Hepatocyte (in vitro differentiated cells): Measurements from ENCODE around the gene TRAPPC12. TPM values are rescaled to one million over a fixed set of nuclear protein-coding genes. Genes with fewer than 3 reads are reported as not detected.
"Not testable (repeated sequence)": the region's sequence is repeated elsewhere in the genome, so short reads cannot be mapped to it uniquely, and the experiment has no call there.

Source experiments
- DNase-seq: peaks from one replicate; pipeline ENCODE4 v3.0.0-alpha.2; 2016; ENCODE audit warnings: low spot score
- H2AFZ ChIP-seq: fragments of 200-600 bp; sonication (generic); 2 replicates; pipeline ENCODE4 v1.6.0; 2016; ENCODE audit warnings: antibody characterized with exemption, mild to moderate bottlenecking
- H3K27ac ChIP-seq: fragments of 200-600 bp; sonication (generic); 2 replicates; pipeline ENCODE4 v1.5.1; 2016; ENCODE audit warnings: mild to moderate bottlenecking
- H3K27me3 ChIP-seq: fragments of 200-600 bp; sonication (generic); 2 replicates; pipeline ENCODE4 v1.6.1; 2016
- H3K36me3 ChIP-seq: fragments of 200-600 bp; sonication (generic); replicated peaks from 2 replicates; pipeline ENCODE4 v1.5.1; 2016; ENCODE audit warnings: low read depth; ENCODE audit not compliant: insufficient read depth
- H3K4me1 ChIP-seq: fragments of 200-600 bp; sonication (generic); 2 replicates; pipeline ENCODE4 v1.5.1; 2016; ENCODE audit warnings: mild to moderate bottlenecking, moderate library complexity; ENCODE audit not compliant: insufficient read depth
- H3K4me2 ChIP-seq: fragments of 200-600 bp; sonication (generic); 2 replicates; pipeline ENCODE4 v1.6.0; 2016
- H3K4me3 ChIP-seq: fragments of 200-600 bp; sonication (generic); 2 replicates; pipeline ENCODE4 v1.5.1; 2016; ENCODE audit warnings: mild to moderate bottlenecking
- H3K79me2 ChIP-seq: fragments of 200-600 bp; sonication (generic); 2 replicates; pipeline ENCODE4 v1.6.0; 2017; ENCODE audit warnings: mild to moderate bottlenecking
- H3K9me2 ChIP-seq: fragments of 200-600 bp; sonication (generic); replicated peaks from 2 replicates; pipeline ENCODE4 v1.6.0; 2017; ENCODE audit warnings: mild to moderate bottlenecking; ENCODE audit not compliant: insufficient read depth
- H3K9me3 ChIP-seq: fragments of 200-600 bp; sonication (generic); 2 replicates; pipeline ENCODE4 v1.5.1; 2016; ENCODE audit warnings: low read depth, mild to moderate bottlenecking
- H4K20me1 ChIP-seq: fragments of 200-600 bp; sonication (generic); 2 replicates; pipeline ENCODE4 v1.6.0; 2016; ENCODE audit warnings: mild to moderate bottlenecking; ENCODE audit not compliant: insufficient read depth, poor library complexity, severe bottlenecking
- CTCF ChIP-seq: fragments of 200-600 bp; sonication (generic); IDR thresholded peaks from 2 replicates; pipeline ENCODE4 v1.5.1; 2016; ENCODE audit warnings: antibody characterized with exemption, mild to moderate bottlenecking; ENCODE audit not compliant: poor library complexity
- EZH2 ChIP-seq: fragments of 200-600 bp; sonication (generic); IDR thresholded peaks from 2 replicates; pipeline ENCODE4 v1.6.1; 2016; ENCODE audit warnings: antibody characterized with exemption, mild to moderate bottlenecking, borderline replicate concordance
- EZH2phosphoT487 ChIP-seq: fragments of 200-600 bp; sonication (generic); IDR thresholded peaks from one replicate; pipeline ENCODE4 v1.6.1; 2018; ENCODE audit warnings: antibody characterized with exemption, mild to moderate bottlenecking, low read depth, moderate library complexity; ENCODE audit not compliant: unreplicated experiment, severe bottlenecking
- WGBS: methylation state at CpG from one replicate; pipeline ENCODE4 v1.1.6; 2016; ENCODE audit warnings: low lambda C conversion rate; ENCODE audit errors: missing lambda C conversion rate; 5-methylcytosine and 5-hydroxymethylcytosine counted together
- polyA plus RNA-seq: library from polyadenylated mRNA; unstranded; fragments of >200 nt; fragmentation: Nextera tagmentation; extraction: Ambion mirVana; gene quantifications from 2 replicates; pipeline ENCODE4 v1.2.1, GENCODE V29; 2016
- total RNA-seq: library from RNA; depleted of rRNA; stranded (reverse); fragments of >200 nt; gene quantifications from 2 replicates; pipeline ENCODE4 v1.2.3, GENCODE V29; 2014

Gene TRAPPC12
- total and polyA plus RNA-seq, 2 experiments from 2014 or later = 49.3 to 61.2 TPM

- no peak for TF ChIP-seq EZH2phosphoT487
- TF ChIP-seq EZH2 = no peak
- TF ChIP-seq CTCF = no peak
- H3K4me2 ChIP-seq = no peak overlapping the region
- H3K79me2 ChIP-seq = peaks cover 11% of the 10 kb centered on the region
Measured at GRCh38 chr2:3356799-3357198, 22.7 kb upstream of the TRAPPC12 start.

GRCh38 chr2:3357446-3357845, 22.0 kb upstream of the TRAPPC12 start:
- not testable (repeated sequence) for H3K4me2 ChIP-seq, H3K9me3 ChIP-seq, H4K20me1 ChIP-seq, H3K27me3 ChIP-seq, H3K36me3 ChIP-seq, H3K4me3 ChIP-seq, DNase-seq, H3K27ac ChIP-seq, H3K4me1 ChIP-seq, H3K9me2 ChIP-seq, H2AFZ ChIP-seq
- 95% methylated on average over 2 of the region's 2 CpGs for WGBS
- peaks cover 17% of the 10 kb centered on the region for H3K79me2 ChIP-seq

More at GRCh38 chr2:3356799-3357198, 22.7 kb upstream of the TRAPPC12 start:
- no peak overlapping the region for H3K4me3 ChIP-seq
- no peaks in the 10 kb centered on the region for H3K9me3 ChIP-seq
- DNase-seq = no peak
- no peaks in the 10 kb centered on the region for H3K36me3 ChIP-seq
- 88% methylated on average over 2 of the region's 2 CpGs for WGBS
- H3K27me3 ChIP-seq = no peaks in the 10 kb centered on the region
- no peaks in the 10 kb centered on the region for H3K4me1 ChIP-seq
- no peaks in the 10 kb centered on the region for H4K20me1 ChIP-seq
- H3K27ac ChIP-seq = no peak overlapping the region
- H2AFZ ChIP-seq = no peak overlapping the region
- no peaks in the 10 kb centered on the region for H3K9me2 ChIP-seq

- 95% methylated on average over 8 of the region's 8 CpGs for WGBS
- no peak for DNase-seq
- no peak for TF ChIP-seq EZH2phosphoT487
- no peak for TF ChIP-seq CTCF
- no peak for TF ChIP-seq EZH2
Measured at GRCh38 chr2:3357926-3358325, 21.6 kb upstream of the TRAPPC12 start.

GRCh38 chr2:3361518-3362389, 17.7 kb upstream of the TRAPPC12 start:
- TF ChIP-seq CTCF (no peak), EZH2 (no peak), EZH2phosphoT487 (no peak)
- H3K9me2 ChIP-seq = no peaks in the 10 kb centered on the region
- 91% methylated on average over 17 of the region's 17 CpGs for WGBS
- H3K9me3 ChIP-seq = no peaks in the 10 kb centered on the region
- peaks cover 52% of the 10 kb centered on the region for H3K79me2 ChIP-seq
- H3K36me3 ChIP-seq = no peaks in the 10 kb centered on the region
- no peak overlapping the region for H2AFZ ChIP-seq
- no peak overlapping the region for H3K4me3 ChIP-seq
- H3K4me2 ChIP-seq = no peak overlapping the region
- no peaks in the 10 kb centered on the region for H3K4me1 ChIP-seq
- no peak for DNase-seq
- peaks cover 4% of the 10 kb centered on the region for H4K20me1 ChIP-seq
- no peak overlapping the region for H3K27ac ChIP-seq
- no peaks in the 10 kb centered on the region for H3K27me3 ChIP-seq

More at GRCh38 chr2:3357926-3358325, 21.6 kb upstream of the TRAPPC12 start:
- Histone ChIP-seq H3K4me1 (no peaks in the 10 kb centered on the region), H3K4me2 (no peak overlapping the region), H3K27me3 (no peaks in the 10 kb centered on the region), H3K9me2 (no peaks in the 10 kb centered on the region), H2AFZ (no peak overlapping the region), H3K9me3 (no peaks in the 10 kb centered on the region), H4K20me1 (no peaks in the 10 kb centered on the region), H3K36me3 (no peaks in the 10 kb centered on the region), H3K79me2 (peaks cover 21% of the 10 kb centered on the region), H3K27ac (no peak overlapping the region), H3K4me3 (no peak overlapping the region)
